NCI-H446 treated with DMSO at 0.1 percent for 48 hours (cell line): ENCODE measurements around the gene C9orf50.
"Not testable (repeated sequence)": the region's sequence is repeated elsewhere in the genome, so short reads cannot be mapped to it uniquely, and the experiment has no call there.

Experiments
- DNase-seq: peaks from one replicate; lab custom pipeline; 2025; lab: John Stamatoyannopoulos, UW

C9orf50 gene, protein sequence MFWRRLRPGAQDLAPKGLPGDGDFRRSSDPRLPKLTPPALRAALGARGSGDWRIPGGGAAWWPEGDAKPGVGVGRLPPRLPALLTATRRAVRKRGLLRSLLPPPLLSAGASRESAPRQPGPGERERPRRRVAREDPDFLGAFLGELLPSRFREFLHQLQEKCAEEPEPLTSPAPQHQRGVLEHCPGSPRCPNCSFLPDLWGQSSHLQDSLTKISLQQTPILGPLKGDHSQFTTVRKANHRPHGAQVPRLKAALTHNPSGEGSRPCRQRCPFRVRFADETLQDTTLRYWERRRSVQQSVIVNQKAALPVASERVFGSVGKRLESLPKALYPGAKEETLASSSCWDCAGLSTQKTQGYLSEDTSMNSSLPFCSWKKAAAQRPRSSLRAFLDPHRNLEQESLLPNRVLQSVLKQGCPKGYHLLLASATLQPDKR

DNA sequence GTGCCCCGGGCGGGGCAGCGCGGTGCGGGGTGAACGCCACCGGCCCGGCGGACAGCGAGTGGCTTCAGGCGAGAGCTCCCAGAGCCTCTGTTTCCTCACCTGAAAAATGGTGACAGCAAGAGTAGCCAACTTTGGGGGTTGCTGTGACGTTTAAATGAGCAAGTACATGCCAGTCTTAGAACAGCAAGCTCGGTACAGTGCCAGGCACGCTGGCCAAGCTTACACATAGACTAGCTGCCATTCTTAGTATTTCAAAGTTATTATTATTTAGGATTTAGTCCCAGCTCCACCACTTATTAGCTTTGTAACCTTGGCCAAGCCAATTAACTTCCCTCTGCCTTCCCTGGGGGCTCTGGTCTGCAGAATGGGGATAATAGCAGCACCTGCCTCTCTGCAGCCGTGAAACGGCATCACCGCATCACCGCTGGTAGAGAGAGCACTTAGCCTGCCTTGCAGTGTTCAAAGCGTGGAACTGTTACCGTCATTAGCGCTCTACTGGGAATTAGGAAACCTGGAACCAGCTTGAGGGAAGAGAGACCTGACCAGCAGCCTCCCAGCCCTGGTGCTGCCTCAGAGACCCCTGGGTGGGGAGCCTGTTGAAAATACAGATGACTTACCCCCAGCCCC is at the start of gene C9orf50:
C9orf50 (minus strand) TSS at position 433 of the 627 bp plus-strand sequence. CDS start 527 bp downstream, outside the sequence.
- no peak for DNase-seq

DNA sequence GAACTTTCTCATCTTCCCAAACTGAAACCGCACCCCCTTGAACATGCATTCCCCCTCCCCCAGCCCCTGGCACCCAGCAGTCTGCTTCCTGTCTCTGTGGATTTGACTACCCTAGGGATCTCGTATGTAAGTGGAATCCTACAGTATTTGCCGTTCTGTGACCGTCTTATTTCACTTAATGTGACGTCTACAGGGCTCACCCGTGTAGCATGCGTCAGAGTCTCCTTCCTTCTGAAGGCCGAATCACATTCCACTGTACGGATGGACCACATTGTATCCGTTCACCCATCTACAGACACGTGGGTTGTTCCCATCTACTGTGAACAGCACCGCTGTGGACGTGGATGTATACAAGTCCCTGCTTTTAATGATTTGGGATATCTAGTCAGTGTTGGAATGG is 49.0 kb upstream of the C9orf50 start:
- DNase-seq: no peak

DNA sequence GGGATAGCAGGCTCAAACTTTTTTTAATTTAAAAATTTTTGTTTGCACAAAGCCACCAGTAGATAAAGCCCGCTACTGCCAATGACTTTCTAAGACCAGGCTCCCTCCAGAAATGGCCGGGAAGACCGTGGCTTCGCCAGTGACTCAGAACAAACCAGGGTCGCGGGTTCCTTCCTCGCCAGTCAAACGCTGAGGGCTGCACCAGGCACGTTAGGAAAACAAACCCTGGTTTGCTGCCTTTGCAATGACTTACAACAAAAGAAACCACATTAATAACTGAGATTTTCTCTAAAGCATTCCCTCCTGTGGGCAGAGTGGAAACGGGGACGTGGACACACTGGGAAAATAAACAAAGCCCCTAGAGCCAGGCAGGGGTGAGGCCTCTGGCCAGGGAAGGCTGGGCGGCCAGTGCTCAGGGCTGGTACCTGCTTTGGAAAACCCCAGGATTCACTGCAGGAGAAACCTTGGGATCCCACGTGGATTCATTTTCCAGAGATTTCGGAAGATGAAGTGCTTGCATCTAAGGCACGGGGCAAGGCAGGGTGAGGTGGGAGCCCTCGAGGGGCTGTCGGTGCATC is 48.3 kb upstream of the C9orf50 start:
- no peak for DNase-seq

DNA sequence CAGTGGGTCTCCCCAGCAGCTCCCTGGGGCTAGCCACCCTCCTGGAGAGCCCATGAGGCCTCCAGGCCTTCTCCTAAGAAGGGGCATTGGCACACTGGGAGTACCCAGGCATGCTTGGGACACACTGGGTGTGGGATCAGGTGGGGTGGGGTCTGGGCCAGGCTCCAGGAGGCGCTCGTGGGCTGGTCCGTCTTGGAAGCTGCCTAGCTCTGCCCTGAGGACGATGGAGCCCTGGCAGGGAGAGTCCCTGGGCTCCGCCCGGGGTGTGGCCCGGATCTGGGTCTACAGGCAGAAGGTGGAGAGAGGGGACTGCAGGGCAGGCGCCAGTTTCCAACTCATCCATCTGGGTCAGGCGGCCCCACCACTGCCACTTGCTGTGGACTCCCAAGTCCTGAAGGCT is 46.9 kb upstream of the C9orf50 start:
- no peak for DNase-seq

DNA sequence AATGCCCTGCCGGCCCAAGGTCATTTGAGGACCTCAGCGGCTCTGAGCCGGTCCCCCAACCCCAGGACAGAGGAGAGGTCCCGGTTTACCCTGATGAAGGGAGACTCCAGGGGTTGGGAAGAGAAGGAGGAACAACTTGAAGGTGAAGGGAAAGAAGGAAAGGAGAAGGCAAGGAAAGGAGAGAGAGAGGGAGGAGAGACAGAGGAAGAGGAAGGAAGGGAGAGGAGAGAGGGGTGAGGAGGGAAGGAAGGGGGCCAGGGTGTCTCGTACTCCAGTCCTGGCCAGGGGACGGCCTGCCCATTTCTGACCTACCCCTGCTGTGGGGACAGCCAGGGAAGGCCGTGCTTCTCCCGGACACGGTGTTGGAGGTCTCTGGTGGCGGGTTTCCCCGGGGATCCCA is 46.5 kb upstream of the C9orf50 start:
- DNase-seq: no peak

DNA sequence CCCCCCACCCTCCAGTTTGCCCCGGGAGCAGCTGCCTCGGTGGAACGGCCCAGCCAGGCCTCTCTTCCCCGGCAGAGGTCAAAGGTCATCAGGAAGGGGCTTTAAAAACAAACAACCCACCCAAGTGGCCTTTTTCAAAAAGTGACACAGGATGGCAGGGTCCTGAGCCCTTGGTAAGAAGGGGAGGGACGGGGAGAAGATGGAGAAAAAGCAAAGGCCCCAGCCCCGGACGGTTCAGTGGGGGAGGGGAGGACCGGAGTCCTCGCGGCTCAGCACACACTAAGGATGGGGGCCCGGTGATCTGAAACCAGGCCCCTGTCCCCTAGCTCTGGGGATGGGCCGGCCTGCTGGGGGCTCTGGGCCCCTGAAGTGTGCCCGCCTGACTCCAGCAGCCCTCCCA is 45.7 kb upstream of the C9orf50 start:
- DNase-seq: no peak

DNA sequence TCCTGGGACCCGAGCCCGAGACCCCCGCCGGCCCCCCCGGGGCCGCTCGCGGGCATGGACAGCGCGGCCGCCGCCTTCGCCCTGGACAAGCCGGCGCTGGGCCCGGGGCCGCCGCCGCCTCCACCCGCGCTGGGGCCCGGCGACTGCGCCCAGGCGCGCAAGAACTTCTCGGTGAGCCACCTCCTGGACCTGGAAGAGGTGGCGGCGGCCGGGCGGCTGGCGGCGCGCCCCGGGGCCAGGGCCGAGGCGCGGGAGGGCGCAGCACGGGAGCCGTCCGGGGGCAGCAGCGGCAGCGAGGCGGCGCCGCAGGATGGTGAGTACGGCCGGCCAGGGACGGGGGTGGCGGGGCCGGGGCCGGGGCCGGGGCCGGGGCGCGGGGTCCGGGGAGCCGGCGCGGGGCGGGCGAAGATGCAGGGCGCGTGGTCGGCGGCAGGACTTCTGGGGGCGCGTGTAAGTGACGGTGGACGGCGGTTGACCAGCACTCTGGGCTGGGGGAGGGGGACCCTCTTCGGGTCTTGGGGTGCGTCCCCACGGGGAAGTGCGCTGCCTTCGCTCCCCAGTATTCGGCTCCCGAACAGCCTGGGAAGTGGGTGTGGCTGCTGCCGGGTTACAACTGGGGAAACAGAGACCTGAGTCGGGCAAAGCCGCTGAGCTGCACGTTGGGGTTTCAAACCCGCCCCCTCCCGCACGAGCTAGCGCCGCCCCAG is 45.1 kb upstream of the C9orf50 start:
- DNase-seq: no peak

DNA sequence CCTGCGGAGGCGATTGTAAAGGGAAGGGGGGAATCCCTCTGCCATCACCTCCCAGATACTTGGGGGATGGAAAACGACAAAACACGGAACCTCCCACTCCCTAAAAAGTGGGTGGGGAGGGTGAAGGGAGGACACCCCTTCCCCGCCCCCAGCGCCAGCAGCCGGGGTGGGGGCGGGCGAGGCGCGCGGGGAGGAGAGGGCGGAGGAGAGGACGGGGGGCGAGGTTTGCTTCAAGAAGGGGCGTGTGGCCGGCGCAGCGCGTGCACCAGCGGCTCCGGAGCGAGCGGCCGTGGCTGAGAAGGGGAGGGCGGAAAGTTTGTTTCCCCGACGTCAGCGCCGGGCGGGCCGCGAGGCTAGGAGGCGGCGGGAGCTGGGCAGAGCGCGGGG is 44.5 kb upstream of the C9orf50 start, which contains the start of gene PRRX2:
PRRX2 (plus strand) TSS at position 259 of the 387 bp plus-strand sequence. CDS start 221 bp downstream, outside the sequence.
- DNase-seq: no peak

DNA sequence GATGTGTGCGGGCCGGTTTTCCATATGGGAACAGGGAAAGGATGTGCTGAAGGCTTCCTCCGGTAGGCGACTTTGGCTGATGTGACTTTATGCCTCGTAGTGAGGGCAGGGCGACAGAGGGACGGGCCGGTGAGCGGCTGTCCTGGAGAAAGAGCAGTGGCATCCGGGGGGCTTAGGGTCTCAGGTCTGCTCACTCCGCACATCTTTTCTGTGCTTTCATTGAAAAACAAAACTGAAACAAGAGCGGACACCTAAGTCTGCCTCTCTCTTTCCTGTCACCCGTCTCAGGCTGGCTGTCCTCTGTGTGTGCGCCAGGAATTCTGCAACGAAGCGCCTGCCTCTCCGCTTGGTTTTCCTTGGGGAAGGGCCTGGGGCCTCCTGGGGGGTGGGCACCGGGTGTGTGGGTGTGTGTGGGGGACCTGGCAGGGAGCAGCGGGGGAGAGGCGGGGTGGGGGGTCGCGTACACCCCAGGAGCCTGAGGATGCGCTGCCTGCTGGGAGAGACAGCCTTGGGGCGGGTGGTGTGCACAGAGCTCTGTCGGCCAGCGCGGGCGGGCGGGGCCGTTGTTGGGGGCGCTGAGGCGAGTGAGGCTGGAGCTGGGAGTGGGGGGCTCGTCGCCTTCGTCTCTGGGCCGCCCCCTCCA is 44.0 kb upstream of the C9orf50 start:
- DNase-seq: no peak

DNA sequence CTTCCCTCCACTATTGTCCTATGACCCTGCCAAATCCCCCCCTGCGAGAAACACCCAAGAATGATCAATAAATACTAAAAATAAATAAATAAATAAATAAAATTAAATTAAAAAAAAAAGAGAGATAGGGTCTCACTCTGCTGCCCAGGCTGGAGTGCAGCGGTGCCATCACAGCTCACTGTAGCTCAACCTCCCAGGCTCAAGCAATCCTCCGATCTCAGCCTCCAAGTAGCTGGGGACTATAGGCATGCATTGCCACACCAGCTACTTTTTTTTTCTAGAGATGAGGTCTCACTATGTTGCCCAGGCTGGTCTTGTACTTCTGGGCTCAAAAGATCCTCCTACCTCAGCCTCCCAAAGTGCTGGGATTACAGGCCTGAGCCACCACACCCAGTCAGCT is 41.3 kb upstream of the C9orf50 start:
- not testable (repeated sequence) for DNase-seq

DNA sequence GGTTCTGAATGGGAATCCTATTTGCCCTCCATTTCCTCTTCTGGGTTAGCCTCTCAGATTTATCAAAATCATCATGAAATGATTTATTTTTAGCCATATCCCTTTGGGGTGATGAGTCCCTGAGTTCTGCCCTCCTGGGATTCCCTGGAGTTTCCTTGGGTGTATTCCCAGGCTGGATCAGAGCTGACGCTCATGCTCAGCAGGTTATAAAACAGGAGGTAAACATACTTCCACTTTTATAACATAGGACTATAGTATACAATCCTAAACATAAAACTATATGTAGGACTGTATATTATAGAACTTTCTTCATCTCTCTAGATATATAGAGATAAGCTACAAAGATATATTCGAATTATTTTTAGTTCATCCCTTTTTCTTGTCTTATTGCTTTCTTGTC is 40.1 kb upstream of the C9orf50 start:
- DNase-seq: no peak

DNA sequence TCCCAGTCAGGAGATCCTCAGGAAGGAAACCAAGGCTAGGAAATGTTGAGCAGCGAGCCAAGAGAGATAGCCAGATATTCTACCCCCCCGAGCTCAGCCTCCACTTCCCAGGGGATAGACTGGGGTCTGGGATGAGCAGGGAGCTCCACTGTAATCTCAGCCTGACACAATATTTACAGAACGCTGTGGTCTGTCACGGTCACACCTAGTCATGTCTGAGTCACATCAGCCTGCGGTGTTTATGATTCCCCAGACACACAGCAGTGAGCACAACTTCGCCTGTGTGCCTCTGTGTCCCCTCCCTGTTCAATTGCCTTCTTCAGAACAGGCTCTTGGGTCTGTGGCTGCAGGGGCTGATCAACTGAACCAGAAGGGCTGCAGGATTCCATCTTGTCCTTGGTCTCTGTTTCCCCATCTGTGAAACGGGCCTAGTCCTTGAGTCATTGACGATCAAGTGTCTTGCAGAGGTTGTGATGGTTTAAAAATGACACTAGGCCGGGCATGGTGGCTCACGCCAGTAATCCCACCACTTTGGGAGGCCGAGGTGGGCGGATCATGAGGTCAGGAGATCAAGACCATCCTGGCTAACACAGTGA is 36.0 kb upstream of the C9orf50 start:
- DNase-seq: no peak

DNA sequence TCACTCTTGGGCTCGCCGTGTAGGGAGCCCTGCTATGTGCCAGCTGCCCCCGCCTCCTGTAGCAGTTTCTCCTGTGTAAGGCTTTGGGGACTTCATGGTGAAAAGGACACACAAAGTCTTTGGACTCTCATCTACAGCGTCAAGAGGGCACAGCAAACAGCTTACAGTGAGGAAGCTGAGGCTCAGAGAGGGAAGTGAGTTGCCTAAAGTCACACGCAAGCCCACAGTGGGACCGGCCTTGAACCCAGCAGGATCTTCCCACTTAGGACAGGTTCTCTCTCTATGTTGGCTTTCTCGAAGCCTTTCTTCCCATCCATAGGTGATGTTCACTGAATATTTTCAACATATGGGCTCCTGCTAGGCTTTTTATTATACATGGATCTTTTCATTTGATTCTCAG is 34.8 kb upstream of the C9orf50 start:
- no peak for DNase-seq

DNA sequence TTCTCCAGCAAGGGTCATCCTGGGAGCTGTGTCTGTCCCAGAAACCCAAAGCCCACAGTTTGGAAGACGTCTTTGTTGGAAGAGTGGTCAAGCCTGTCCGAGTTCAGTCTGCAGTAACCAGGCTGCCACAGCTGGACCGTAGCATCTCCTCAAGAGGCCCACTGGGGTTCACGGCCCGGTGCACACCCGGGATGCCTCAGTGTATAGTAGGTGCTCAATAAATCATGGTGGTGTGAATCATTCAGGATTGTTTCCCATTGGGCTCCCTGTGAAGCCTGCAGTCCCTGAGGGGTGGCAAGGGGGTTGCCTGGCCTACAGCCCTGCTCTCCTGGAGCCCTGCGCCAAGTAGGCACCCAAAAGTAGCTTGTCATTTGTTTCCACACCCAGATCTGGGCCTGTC is 34.3 kb upstream of the C9orf50 start:
- no peak for DNase-seq

DNA sequence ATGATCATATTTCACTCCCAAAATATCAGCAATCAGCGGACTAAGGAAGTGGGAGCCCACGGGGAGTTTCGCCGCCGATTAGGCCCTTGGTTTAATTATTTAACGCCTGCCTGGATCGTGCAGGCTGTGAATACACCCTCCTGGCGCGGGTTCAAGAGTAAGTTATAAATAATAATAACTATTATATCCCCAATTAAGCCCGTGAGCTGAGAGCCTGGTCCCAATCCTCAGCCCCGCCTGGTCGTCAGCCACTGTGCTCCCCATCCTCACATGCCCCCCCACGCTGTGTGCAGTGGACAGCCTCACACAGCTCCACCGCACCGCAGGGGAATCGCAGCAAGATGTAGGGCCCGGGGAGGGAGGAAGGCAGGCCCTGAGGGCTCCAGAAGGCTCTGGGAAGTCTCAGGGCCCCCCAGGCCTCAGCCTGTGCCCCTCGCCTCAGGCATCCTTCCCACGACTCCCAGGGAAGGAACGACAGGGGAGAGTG is 33.7 kb upstream of the C9orf50 start:
- DNase-seq: no peak

DNA sequence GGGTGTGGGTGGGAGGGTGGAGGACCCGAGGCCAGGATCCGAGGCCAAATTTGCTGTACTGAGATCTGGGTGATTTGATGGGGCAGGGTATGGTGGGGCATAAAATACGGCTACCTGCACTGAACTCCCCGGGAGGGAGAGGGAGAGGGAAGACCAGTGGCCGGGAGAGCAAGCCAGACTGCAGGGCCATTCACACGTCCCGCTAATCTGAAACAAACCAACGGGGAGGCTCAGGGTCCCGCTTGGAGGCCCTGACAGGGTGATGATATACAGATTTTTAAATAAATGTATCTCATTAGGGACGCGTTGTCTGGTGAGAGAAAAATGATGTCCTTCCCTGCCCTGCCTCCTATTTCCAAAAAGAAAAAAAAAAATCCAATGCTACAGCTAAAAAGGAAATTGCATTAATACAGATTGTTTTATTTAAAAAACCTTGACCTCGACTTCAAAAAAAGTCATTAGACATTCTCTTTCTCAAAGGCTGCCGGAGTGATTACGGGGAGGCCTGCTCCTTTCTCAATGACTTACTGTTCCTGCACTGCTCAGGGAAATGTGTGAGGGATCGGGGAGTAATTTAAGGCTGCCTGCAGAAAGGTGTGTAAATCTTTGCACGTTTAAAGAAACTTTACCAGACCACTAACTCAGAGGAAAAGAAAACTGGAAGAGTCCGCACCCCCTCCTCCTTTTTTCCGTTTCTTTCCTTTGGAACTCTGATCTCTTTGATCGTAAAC is 33.1 kb upstream of the C9orf50 start:
- DNase-seq: no peak

DNA sequence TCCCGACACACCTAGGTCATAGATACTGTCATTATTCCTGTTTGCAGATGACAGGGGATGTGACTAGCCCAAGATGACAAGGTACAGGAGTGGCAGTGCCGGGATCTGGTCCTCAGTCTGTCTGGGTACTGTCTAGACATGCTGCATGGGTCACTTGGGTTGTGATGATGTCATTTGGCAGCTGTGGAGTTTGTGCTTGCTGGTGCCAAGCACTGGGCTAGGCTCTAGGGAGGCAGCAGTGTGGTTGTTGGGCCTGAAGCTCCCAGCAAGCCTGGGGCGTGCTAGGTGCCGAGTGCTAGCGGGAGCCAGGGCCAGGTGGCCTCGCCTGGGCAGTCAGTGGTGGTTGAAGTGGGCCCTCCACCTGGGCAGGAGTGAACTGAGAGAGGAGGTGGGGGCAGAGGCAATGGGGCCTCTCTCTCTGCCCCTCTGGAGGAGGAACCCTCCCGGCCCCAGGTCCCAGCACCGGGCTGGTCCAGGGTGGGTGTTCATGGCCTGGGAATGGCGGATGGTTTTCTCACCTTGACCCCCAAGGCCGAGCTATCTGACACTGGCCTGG is 29.9 kb upstream of the C9orf50 start:
- no peak for DNase-seq

DNA sequence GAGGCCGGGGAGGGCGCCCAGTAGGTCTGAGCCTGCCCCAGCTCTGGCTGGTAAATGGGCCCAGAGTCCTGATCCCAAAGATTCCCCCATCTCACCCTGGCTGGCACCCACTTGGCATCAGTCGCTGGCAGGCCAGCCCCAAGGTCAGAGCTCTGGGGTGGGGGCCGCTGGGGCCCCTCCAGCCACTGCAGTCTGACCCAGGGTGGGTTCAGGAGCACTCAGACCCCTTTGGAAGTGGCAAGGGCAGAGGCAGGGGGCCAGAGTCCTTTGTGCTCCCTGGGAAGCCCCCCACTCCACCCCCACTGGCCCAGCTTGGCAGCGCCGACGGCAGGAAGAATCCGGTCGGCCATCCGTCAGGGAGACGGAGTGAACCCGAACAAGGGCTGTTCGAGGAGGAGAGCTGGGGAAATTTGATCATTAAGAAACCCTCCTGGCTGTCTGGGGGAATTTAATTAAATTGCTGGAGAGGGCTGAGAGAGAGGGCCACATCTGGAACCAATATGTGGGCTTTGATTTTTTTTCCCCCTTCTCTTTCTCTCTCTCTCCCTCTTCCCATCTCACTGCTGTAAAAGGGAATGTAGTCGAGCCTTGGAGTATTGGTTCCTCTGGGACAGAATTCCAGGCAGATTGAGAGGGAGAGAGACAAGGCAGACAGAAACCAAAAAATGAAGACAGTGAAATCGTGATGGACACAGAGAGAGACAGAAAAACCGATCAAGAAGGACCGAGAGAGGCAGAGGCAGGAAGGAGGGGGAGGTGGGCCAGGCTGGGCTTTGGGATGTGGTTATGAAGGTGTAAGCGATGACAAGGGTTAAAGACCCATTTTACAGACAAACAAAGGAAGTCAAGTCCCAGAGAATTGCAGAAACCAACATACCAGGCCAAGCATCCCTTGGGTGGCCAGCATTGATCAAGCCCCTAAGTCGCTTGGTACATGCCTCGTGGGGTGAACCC is 29.1 kb upstream of the C9orf50 start:
- DNase-seq: no peak

DNA sequence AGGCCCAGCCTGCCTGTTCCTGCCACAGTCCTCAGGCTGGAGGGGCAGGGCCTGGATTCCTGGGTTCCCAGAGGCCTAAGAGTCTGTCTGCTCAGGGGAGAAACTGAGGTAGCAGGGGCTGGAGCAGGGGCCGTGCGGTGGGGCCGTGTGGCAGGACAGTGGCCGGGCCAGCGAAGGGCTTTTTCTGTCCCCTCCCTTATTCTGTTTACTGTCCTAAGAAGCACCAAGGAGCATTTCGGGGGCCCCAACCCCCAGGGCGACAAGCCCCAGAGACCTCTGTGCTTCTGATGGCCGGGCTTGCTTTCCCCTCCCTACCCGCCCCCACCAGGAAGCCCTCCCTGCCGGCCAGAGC is 27.8 kb upstream of the C9orf50 start:
- no peak for DNase-seq
